ENCODE results near the gene ACSF2.
"Not testable (repeated sequence)": the region's sequence is repeated elsewhere in the genome, so short reads cannot be mapped to it uniquely, and the experiment has no call there.

ACSF2 gene

GRCh38 chr17:50464736-50465135 is 38.7 kb downstream of the ACSF2 start:
- DNase-seq (ENCODE audit: low read depth): no peak

- DNase-seq (ENCODE audit: low read depth): no peak
These were observed 39.2 kb downstream of the ACSF2 start for GRCh38 chr17:50465171-50465570.

GRCh38 chr17:50465635-50466034 is 39.6 kb downstream of the ACSF2 start:
- no peak for DNase-seq (ENCODE audit: low read depth)

- DNase-seq (ENCODE audit: low read depth): no peak
These were observed 40.5 kb downstream of the ACSF2 start for GRCh38 chr17:50466371-50467113.

- no peak for DNase-seq (ENCODE audit: low read depth)
These were observed 41.3 kb downstream of the ACSF2 start for GRCh38 chr17:50467114-50467854.

GRCh38 chr17:50467855-50468303 is 41.9 kb downstream of the ACSF2 start:
- no peak for DNase-seq (ENCODE audit: low read depth)

GRCh38 chr17:50468304-50469207 is 42.5 kb downstream of the ACSF2 start, which contains the start of gene CHAD:
CHAD (minus strand) TSS chr17:50468880; CDS start chr17:50468813, 67 bp downstream.
- no peak for DNase-seq (ENCODE audit: low read depth)

- no peak for DNase-seq (ENCODE audit: low read depth)
These were observed 43.2 kb downstream of the ACSF2 start for GRCh38 chr17:50469208-50469605.

GRCh38 chr17:50469671-50470305 is 43.8 kb downstream of the ACSF2 start:
- no peak for DNase-seq (ENCODE audit: low read depth)

GRCh38 chr17:50470426-50470825 is 44.4 kb downstream of the ACSF2 start:
- DNase-seq (ENCODE audit: low read depth): no peak

GRCh38 chr17:50471009-50471905 is 45.2 kb downstream of the ACSF2 start:
- DNase-seq (ENCODE audit: low read depth): no peak

GRCh38 chr17:50472286-50472685 is 46.3 kb downstream of the ACSF2 start:
- DNase-seq (ENCODE audit: low read depth): no peak

GRCh38 chr17:50472761-50473161 is 46.7 kb downstream of the ACSF2 start:
- not testable (repeated sequence) for DNase-seq (ENCODE audit: low read depth)

GRCh38 chr17:50473901-50474300 is 47.9 kb downstream of the ACSF2 start:
- no peak for DNase-seq (ENCODE audit: low read depth)

GRCh38 chr17:50474523-50474922 is 48.5 kb downstream of the ACSF2 start:
- DNase-seq (ENCODE audit: low read depth): no peak

- DNase-seq (ENCODE audit: low read depth): no peak
These were observed 49.3 kb downstream of the ACSF2 start for GRCh38 chr17:50475362-50475761.

- DNase-seq (ENCODE audit: low read depth): not testable (repeated sequence)
These were observed 49.9 kb downstream of the ACSF2 start for GRCh38 chr17:50475775-50476544.

- DNase-seq (ENCODE audit: low read depth): no peak
These were observed 50.7 kb downstream of the ACSF2 start for GRCh38 chr17:50476545-50477315.

GRCh38 chr17:50477976-50478375 is 52.0 kb downstream of the ACSF2 start:
- DNase-seq (ENCODE audit: low read depth): no peak
